ENCODE measurements around the gene ARFGEF3. TPM values are rescaled to one million over a fixed set of nuclear protein-coding genes. Genes with fewer than 3 reads are reported as not detected.

ARFGEF3 gene
- total RNA-seq, 4 donors from 2014 or later, result 1.2 to 3.3 (median 2.2) TPM

DNA sequence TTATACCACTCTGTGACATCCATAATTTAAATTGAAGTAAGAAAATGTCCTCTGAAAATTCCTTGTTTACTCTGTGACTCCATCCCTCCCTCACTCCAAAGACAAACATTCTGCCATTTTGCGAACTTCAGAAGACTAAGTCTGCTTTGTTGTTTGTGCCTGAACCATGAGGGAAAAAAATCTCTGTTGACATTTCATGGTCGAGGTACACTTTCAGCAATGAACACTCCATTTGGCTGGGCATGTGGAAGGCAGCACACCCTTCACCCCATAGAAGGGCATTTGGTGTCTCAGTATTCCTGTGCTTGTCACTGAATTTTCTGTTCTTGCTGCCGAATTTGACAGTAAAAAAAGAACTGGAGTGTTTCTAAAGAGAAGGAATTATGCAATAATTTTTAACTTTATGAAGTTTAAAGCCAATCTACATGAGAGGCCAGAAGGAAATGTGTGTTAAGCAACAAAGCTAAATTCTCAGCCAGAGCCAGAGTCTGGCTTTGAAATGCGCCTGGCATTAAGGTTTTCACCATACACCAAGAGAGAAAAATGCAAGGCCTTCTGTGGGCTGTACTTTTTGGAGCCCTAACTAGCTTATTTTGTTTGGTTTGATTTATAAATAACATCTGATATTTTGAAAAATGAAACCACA, 61.3 kb downstream of the ARFGEF3 start:
- TF ChIP-seq CTCF (IDR thresholded peaks at IDR 0.05), result no peak
- no peak for TF ChIP-seq POLR2A (IDR thresholded peaks at IDR 0.05; ENCODE audit: low read depth)
- no peak for TF ChIP-seq EP300 (IDR thresholded peaks at IDR 0.05)
- no peak for TF ChIP-seq POLR2AphosphoS5 (IDR thresholded peaks at IDR 0.05)
- no peaks in the 10 kb centered on the region for H3K36me3 ChIP-seq
- H3K4me3 ChIP-seq, result no peak overlapping the region
- no peaks in the 10 kb centered on the region for H3K27me3 ChIP-seq
- H3K4me1 ChIP-seq, result no peaks in the 10 kb centered on the region
- no peak overlapping the region for H3K27ac ChIP-seq (replicated peaks in 1 of 4)
- H3K9me3 ChIP-seq, result no peaks in the 10 kb centered on the region
- 74% methylated on average over 4 of the region's 4 CpGs for WGBS
- no peak for DNase-seq (ENCODE audit: extremely low spot score)
- intact Hi-C loops (cut with DNase I), result no loop called here

DNA sequence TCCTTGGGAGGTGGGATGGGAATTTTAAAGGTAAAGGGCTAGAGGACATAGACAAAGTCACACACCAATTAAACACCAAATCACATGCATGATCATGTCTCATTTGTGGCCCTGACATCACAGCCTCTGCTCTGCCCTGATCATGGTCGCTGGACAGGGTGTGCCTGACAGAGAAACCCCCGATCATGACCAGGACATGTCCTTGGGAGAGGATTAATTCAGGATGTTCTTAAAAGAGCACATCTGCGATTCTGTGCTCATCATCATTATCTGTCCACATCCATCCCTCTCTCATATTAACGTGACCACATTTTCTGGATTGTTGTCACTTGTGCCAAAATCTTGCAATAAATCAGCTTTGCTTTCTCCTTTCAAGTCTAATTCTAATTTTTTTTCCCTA, 64.2 kb downstream of the ARFGEF3 start:
- Histone ChIP-seq H3K36me3 (no peaks in the 10 kb centered on the region), H3K27ac (replicated peaks in 1 of 4) (no peak overlapping the region), H3K9me3 (no peaks in the 10 kb centered on the region), H3K4me1 (no peaks in the 10 kb centered on the region), H3K4me3 (no peak overlapping the region), H3K27me3 (no peaks in the 10 kb centered on the region)
- 84% methylated on average over 4 of the region's 4 CpGs for WGBS
- no peak for DNase-seq (ENCODE audit: extremely low spot score)
- no peak for TF ChIP-seq POLR2AphosphoS5 (IDR thresholded peaks at IDR 0.05)
- no peak for TF ChIP-seq POLR2A (IDR thresholded peaks at IDR 0.05; ENCODE audit: low read depth)
- no peak for TF ChIP-seq EP300 (IDR thresholded peaks at IDR 0.05)
- no peak for TF ChIP-seq CTCF (IDR thresholded peaks at IDR 0.05)
- intact Hi-C loops (cut with DNase I), result no loop called here

- Histone ChIP-seq H3K27ac (replicated peaks in 1 of 4) (no peak overlapping the region), H3K36me3 (no peaks in the 10 kb centered on the region), H3K9me3 (no peaks in the 10 kb centered on the region), H3K4me3 (no peak overlapping the region), H3K27me3 (no peaks in the 10 kb centered on the region), H3K4me1 (no peaks in the 10 kb centered on the region)
- TF ChIP-seq POLR2AphosphoS5 (IDR thresholded peaks at IDR 0.05) (no peak), CTCF (IDR thresholded peaks at IDR 0.05) (no peak), POLR2A (IDR thresholded peaks at IDR 0.05; ENCODE audit: low read depth) (no peak), EP300 (IDR thresholded peaks at IDR 0.05) (no peak)
- intact Hi-C loops (cut with DNase I), result no loop called here
- WGBS, result 92% methylated on average over 4 of the region's 4 CpGs
- no peak for DNase-seq (ENCODE audit: extremely low spot score)
Observed at GRCh38 chr6:138226700-138227315, 65.1 kb downstream of the ARFGEF3 start.

DNA sequence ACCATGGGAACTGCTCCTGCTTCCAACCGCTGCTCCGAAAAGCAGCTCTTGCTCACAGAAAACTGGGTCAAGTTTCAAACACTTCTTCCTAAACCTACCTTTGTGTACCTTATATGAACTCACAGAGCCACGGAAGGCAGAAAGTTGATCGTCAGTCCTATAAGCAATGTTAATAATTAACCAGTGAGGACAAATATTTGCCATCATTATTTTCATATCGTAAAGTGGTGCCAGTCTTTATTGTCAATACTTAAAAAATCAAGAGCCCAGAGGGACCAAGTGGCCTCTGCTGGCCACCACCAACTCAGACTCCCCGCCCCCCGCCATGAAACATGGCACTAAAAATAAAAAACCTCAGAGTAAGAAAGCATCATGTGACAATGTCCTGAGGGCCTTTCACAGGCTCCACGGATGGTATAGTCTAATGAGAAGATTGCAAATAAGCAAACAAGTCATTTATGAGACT, 65.6 kb downstream of the ARFGEF3 start:
- 92% methylated on average over 8 of the region's 8 CpGs for WGBS
- Histone ChIP-seq H3K36me3 (no peaks in the 10 kb centered on the region), H3K4me3 (no peak overlapping the region), H3K27me3 (no peaks in the 10 kb centered on the region), H3K27ac (replicated peaks in 1 of 4) (no peak overlapping the region), H3K9me3 (no peaks in the 10 kb centered on the region), H3K4me1 (no peaks in the 10 kb centered on the region)
- intact Hi-C loops (cut with DNase I), result no loop called here
- TF ChIP-seq CTCF (IDR thresholded peaks at IDR 0.05) (no peak), POLR2A (IDR thresholded peaks at IDR 0.05; ENCODE audit: low read depth) (no peak), EP300 (IDR thresholded peaks at IDR 0.05) (no peak), POLR2AphosphoS5 (IDR thresholded peaks at IDR 0.05) (no peak)
- DNase-seq (ENCODE audit: extremely low spot score), result no peak
